ENCODE results near the gene LRRC26. TPM values are rescaled to one million over a fixed set of nuclear protein-coding genes. Genes with fewer than 3 reads are reported as not detected.
A peak's percentile ranks its signal among the peaks of the same experiment; 100 is the strongest.

Gene LRRC26
- total and polyA plus RNA-seq, 2 of the 13 experiments (the other 11 are each of a cell fraction or from before 2014, with no cell fraction given), result not detected

- TF ChIP-seq ZNF660 (CRISPR knock-in tag; IDR thresholded peaks at IDR 0.05; ENCODE audit: borderline replicate concordance, low read depth), result no peak
- TF ChIP-seq PRPF4 (IDR thresholded peaks at IDR 0.05; ENCODE audit: low read depth, low read length, poor library complexity, severe bottlenecking), result no peak
- TF ChIP-seq, protein P1, sequence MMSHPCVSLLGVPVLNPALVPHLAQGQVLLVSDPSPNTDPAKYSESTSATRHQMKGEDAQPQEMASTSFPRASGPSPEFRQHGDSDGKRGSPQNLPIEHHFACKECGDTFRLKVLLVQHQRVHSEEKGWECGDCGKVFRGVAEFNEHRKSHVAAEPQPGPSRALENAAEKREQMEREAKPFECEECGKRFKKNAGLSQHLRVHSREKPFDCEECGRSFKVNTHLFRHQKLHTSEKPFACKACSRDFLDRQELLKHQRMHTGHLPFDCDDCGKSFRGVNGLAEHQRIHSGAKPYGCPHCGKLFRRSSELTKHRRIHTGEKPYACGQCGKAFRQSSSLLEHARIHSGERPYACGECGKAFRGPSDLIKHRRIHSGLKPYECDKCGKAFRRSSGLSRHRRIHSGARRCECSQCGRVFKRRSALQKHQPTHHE (CRISPR knock-in tag; IDR thresholded peaks at IDR 0.05; ENCODE audit: borderline replicate concordance), result 0 out of 2 replicates have a peak, but pooled peaks have one; percentile 16
- TF ChIP-seq ISX (CRISPR knock-in tag; conservative IDR thresholded peaks at IDR 0.05), result no peak
- TF ChIP-seq SRSF9 (IDR thresholded peaks at IDR 0.05; ENCODE audit: borderline replicate concordance, insufficient read depth, low read depth, low read length, poor library complexity, severe bottlenecking), result no peak
- TF ChIP-seq CSRNP1 (CRISPR knock-in tag; IDR thresholded peaks at IDR 0.05), result no peak
- TF ChIP-seq MXD4 (CRISPR knock-in tag; IDR thresholded peaks at IDR 0.05), result no peak
- TF ChIP-seq THRA (CRISPR knock-in tag; IDR thresholded peaks at IDR 0.05; ENCODE audit: borderline replicate concordance), result no peak
- no peak for TF ChIP-seq NFRKB (IDR thresholded peaks at IDR 0.05)
- no peak for TF ChIP-seq PREB (CRISPR knock-in tag; IDR thresholded peaks at IDR 0.05)
- TF ChIP-seq DNMT1 (CRISPR knock-in tag; IDR thresholded peaks at IDR 0.05), result no peak
- TF ChIP-seq NFIC (IDR thresholded peaks at IDR 0.05; ENCODE audit: low read length), result no peak
- no peak for TF ChIP-seq SMARCC2 (IDR thresholded peaks at IDR 0.05)
- no peak for TF ChIP-seq TAF15 (IDR thresholded peaks at IDR 0.05; ENCODE audit: low read depth, low read length, poor library complexity, severe bottlenecking)
- no peak for TF ChIP-seq SMAD9 (CRISPR knock-in tag; IDR thresholded peaks at IDR 0.05)
- TF ChIP-seq AKAP8 (CRISPR knock-in tag; IDR thresholded peaks at IDR 0.05), result no peak
- TF ChIP-seq PRDM15 (CRISPR knock-in tag; IDR thresholded peaks at IDR 0.05), result no peak
Observed at GRCh38 chr9:137168904-137169856, 671 bp downstream of the LRRC26 start (continued).

All from HepG2 (cell line).